Gastrocnemius medialis (tissue), 4 donors: ENCODE results near the gene PXDN. TPM values are rescaled to one million over a fixed set of nuclear protein-coding genes. Genes with fewer than 3 reads are reported as not detected.
A peak's percentile ranks its signal among the peaks of the same experiment; 100 is the strongest.
"Not testable (repeated sequence)": the region's sequence is repeated elsewhere in the genome, so short reads cannot be mapped to it uniquely, and the experiment has no call there.

Source experiments
- ATAC-seq, 2 donors: fragments of 150-250 bp; one replicate each; pipeline ENCODE4 v1.9.1; 2016
- DNase-seq, 2 donors: peaks; one replicate each; pipeline ENCODE4 v3.0.0-alpha.2; 2019
- H3K27ac ChIP-seq, 4 donors: fragments of 200-600 bp; sonication (generic); 1 replicate in 1 of 4; 2 replicates in 3 of 4; pipeline ENCODE4 v1.5.1; 2016 to 2018; ENCODE audit warnings: mild to moderate bottlenecking in 2 of 4, moderate library complexity in 1 of 4
- H3K27me3 ChIP-seq, 3 donors: fragments of 200-600 bp; sonication (generic) in 2 of 3; 1 replicate in 1 of 3; 2 replicates in 2 of 3; pipeline versions ENCODE4 v1.5.1 to v1.6.0; 2016 to 2019; ENCODE audit warnings: mild to moderate bottlenecking in 1 of 3, moderate library complexity in 1 of 3
- H3K36me3 ChIP-seq, 2 donors: fragments of 200-600 bp; sonication (generic) in 1 of 2; one replicate each; pipeline ENCODE4 v1.5.1; 2017 to 2018
- H3K4me1 ChIP-seq, 2 donors: fragments of 200-600 bp; sonication (generic) in 1 of 2; one replicate each; pipeline ENCODE4 v1.5.1; 2016 to 2017; ENCODE audit warnings: mild to moderate bottlenecking in 2 of 2
- H3K4me3 ChIP-seq, 4 donors: fragments of 200-600 bp; sonication (generic) in 3 of 4; 1 replicate in 1 of 4; 2 replicates in 3 of 4; pipeline ENCODE4 v1.5.1; 2016 to 2019; ENCODE audit warnings: mild to moderate bottlenecking in 2 of 4
- H3K9me3 ChIP-seq, 3 donors: fragments of 200-600 bp; sonication (generic) in 2 of 3; 1 replicate in 1 of 3; 2 replicates in 2 of 3; pipeline ENCODE4 v1.5.1; 2016 to 2019
- POLR2A ChIP-seq, 2 donors: fragments of 450-650 bp; IDR thresholded peaks; one replicate each; pipeline ENCODE4 v1.6.1; 2017; ENCODE audit warnings: antibody characterized with exemption in 2 of 2, mild to moderate bottlenecking in 2 of 2, moderate library complexity in 2 of 2
- in situ Hi-C, 4 donors: fragments of 200-750 bp; cut with MboI; loops; one replicate each; pipeline versions ENCODE4 v1.15.0 to v1.8.0; 2017; ENCODE audit warnings: low sequenced_read_pairs in 4 of 4
- intact Hi-C: fragments of 100-400 bp; cut with DNase I; formaldehyde crosslinking; loops from one replicate; pipeline ENCODE4 v1.15.1; 2023; ENCODE audit warnings: low total_unique reads
- total RNA-seq, 4 donors: library from RNA; depleted of rRNA; stranded (reverse); fragments of >200 nt; gene quantifications; one replicate each; pipeline versions ENCODE4 v1.1.0 to v1.2.3, GENCODE V29; 2016
- TF ChIP-seq, protein P1 (sequence below), 5 experiments: fragments of 450-650 bp in 3 of 5; fragments of 200-600 bp in 2 of 5; sonication (generic) in 2 of 5; IDR thresholded peaks in 4 of 5; conservative IDR thresholded peaks in 1 of 5; 1 replicate in 4 of 5; 2 replicates in 1 of 5; pipeline ENCODE4 v1.5.1; 2016 to 2019; ENCODE audit warnings: antibody characterized with exemption in 5 of 5, mild to moderate bottlenecking in 3 of 5, moderate library complexity in 3 of 5

PXDN gene
- total RNA-seq, 4 donors from 2014 or later, result 7.8 to 13.4 (median 10.3) TPM

- Histone ChIP-seq H3K4me3 (no peak overlapping the region), H3K36me3 (no peaks in the 10 kb centered on the region), H3K27ac (peak overlapping the region; percentile 30 to 73 (median 66)), H3K27me3 (peaks cover 0 to 9% (median 0%) of the 10 kb centered on the region in 3 donors), H3K4me1 (peaks cover 28 to 43% of the 10 kb centered on the region in 2 donors), H3K9me3 (no peaks in the 10 kb centered on the region)
- TF ChIP-seq, protein P1, sequence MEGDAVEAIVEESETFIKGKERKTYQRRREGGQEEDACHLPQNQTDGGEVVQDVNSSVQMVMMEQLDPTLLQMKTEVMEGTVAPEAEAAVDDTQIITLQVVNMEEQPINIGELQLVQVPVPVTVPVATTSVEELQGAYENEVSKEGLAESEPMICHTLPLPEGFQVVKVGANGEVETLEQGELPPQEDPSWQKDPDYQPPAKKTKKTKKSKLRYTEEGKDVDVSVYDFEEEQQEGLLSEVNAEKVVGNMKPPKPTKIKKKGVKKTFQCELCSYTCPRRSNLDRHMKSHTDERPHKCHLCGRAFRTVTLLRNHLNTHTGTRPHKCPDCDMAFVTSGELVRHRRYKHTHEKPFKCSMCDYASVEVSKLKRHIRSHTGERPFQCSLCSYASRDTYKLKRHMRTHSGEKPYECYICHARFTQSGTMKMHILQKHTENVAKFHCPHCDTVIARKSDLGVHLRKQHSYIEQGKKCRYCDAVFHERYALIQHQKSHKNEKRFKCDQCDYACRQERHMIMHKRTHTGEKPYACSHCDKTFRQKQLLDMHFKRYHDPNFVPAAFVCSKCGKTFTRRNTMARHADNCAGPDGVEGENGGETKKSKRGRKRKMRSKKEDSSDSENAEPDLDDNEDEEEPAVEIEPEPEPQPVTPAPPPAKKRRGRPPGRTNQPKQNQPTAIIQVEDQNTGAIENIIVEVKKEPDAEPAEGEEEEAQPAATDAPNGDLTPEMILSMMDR (IDR thresholded peaks at IDR 0.05 in 4 of 5, conservative IDR thresholded peaks at IDR 0.05 in 1 of 5), result no peak
- TF ChIP-seq POLR2A (IDR thresholded peaks at IDR 0.05), result no peak
- in situ Hi-C loops (no loop called here), intact Hi-C loops (no loop called here)
- DNase-seq (no peak), ATAC-seq (no peak)
These were observed 27.9 kb downstream of the PXDN start for GRCh38 chr2:1716441-1716840.

DNA sequence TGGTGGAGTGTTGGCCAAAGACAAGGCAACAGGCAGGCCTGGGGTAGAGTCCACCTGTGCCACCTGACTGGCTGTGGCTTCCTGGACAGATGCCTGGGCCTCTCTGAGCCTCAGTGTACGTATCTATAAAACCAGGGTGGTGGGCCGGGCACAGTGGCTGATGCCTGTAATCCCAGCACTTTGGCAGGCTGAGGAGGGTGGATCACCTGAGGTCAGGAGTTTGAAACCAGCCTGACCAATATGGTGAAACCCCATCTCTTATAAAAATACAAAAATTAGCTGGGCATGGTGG, 28.4 kb downstream of the PXDN start:
- intact Hi-C loops, DNase-seq, ATAC-seq, H3K27me3 ChIP-seq, in situ Hi-C loops, H3K4me3 ChIP-seq, H3K36me3 ChIP-seq, H3K9me3 ChIP-seq: not testable (repeated sequence)
- Histone ChIP-seq H3K27ac (peak overlapping the region in 3 of 4 donors; percentile 60 to 73 (median 71)), H3K4me1 (peaks cover 28 to 41% of the 10 kb centered on the region in 2 donors)

DNA sequence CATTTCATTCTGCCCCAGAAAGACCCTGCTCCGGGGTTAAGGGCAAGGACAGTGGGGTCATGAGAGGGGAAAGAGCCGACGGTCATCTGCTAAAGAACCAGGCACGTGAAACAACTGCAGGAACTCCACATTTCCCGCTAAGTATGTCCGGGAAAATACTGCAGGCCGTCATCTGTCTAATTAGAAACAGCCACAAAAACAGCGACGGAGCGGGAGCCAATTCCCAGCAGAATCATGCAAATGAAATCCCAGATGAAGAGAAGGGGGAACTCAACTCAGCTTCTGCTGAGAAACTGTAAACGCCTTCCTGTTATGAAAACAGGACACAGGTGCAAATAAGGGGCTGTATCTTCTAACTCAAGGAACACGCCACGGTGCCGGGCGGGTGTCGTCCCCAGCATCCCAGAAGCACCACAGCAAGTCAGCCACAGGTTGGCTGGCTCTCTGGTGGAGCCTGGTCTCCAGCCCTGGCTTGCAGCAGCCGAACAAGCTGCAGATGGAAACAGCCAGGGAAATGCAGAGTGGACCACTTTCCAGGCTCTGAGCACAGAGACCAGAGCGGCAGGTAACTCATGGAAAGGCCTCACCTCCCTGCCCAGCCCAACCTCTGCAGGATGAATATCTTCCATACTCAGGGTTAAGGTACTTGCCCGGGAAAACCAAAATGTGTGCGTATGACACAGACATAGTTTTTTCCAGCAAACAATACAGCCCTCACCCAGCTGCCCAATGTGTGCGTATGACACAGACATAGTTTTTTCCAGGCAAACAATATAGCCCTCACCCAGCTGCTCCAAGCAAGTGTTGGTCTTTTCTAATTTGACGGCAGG, 28.9 kb downstream of the PXDN start:
- Histone ChIP-seq H3K4me3 (no peak overlapping the region), H3K9me3 (no peaks in the 10 kb centered on the region), H3K27me3 (peaks cover 0 to 7% (median 0%) of the 10 kb centered on the region in 3 donors), H3K36me3 (no peaks in the 10 kb centered on the region), H3K4me1 (peaks cover 28 to 36% of the 10 kb centered on the region in 2 donors), H3K27ac (peak overlapping the region; percentile 60 to 73 (median 66))
- in situ Hi-C loops (no loop called here), intact Hi-C loops (no loop called here)
- no peak for TF ChIP-seq POLR2A (IDR thresholded peaks at IDR 0.05)
- TF ChIP-seq, protein P1 (IDR thresholded peaks at IDR 0.05 in 4 of 5, conservative IDR thresholded peaks at IDR 0.05 in 1 of 5), result no peak
- peak in 1 of 2 donors; percentile 42 for ATAC-seq
- DNase-seq, result no peak

DNA sequence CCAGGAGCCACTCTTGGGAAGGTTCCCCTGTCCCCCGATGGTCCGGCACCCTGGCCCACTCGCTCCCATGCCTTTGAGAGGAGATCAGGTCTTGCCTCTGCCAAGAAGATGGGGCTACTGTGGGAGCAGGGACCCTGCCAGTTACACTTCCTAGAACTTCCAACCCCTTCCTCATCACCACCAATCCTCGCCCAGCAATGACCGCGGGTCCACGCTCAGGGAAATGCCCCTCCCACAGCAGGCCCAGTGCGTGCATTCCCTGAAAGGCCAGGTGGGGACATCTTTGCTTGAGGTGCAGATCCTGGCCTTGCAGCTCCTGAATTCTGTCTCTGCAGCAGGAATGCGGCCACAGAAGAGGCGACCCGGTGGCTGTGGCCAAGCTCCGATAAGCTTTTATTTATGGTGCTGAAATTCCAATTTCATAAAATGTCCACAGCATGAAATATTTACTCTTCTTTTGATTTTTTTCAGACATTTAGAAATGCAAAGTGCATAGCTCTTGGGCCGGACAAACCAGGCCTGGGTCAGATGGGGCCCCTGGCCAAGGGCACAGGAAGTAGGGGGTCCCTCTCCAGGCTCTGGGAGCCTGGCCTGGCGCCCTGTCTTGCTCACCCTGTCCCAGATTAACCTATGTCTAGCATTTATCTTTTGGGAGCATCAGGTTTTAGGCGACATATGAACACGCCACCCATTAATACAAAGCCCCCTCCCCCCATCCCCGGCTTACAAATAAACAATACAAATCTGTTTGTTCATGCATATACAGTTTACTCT, 29.8 kb downstream of the PXDN start:
- no peaks in the 10 kb centered on the region for H3K36me3 ChIP-seq

More for the DNA sequence above, 29.8 kb downstream of the PXDN start:
- TF ChIP-seq, protein P1 (IDR thresholded peaks at IDR 0.05 in 4 of 5, conservative IDR thresholded peaks at IDR 0.05 in 1 of 5), result no peak
- TF ChIP-seq POLR2A (IDR thresholded peaks at IDR 0.05), result no peak
- Histone ChIP-seq H3K9me3 (no peaks in the 10 kb centered on the region), H3K4me3 (no peak overlapping the region), H3K27me3 (peaks cover 0 to 7% (median 0%) of the 10 kb centered on the region in 3 donors), H3K4me1 (peaks cover 28 to 36% of the 10 kb centered on the region in 2 donors), H3K27ac (peak overlapping the region; percentile 60 to 73 (median 66))
- DNase-seq (no peak), ATAC-seq (no peak)
- in situ Hi-C loops, result no loop called here
- intact Hi-C loops, result no loop called here
